Gastroesophageal sphincter (tissue), 3 donors: ENCODE results near the gene FAM184A.

Experiments used
- CTCF ChIP-seq, 4 experiments: fragments of 200-600 bp in 2 of 4; fragments of 450-650 bp in 2 of 4; sonication (generic) in 1 of 4; IDR thresholded peaks; one replicate each; pipeline ENCODE4 v1.5.1; 2017 to 2019; ENCODE audit warnings: antibody characterized with exemption in 4 of 4, mild to moderate bottlenecking in 2 of 4, moderate library complexity in 2 of 4
- POLR2A ChIP-seq, 2 donors: fragments of 450-650 bp; IDR thresholded peaks; one replicate each; pipeline ENCODE4 v1.6.1; 2017; ENCODE audit warnings: antibody characterized with exemption in 2 of 2, mild to moderate bottlenecking in 2 of 2, moderate library complexity in 1 of 2

GRCh38 chr6:119077391-119077642 is 1.1 kb downstream of the FAM184A start:
- TF ChIP-seq CTCF (IDR thresholded peaks at IDR 0.05): no peak
- TF ChIP-seq POLR2A (IDR thresholded peaks at IDR 0.05): no peak
